ENCODE results near the gene UBE2E2. TPM values are rescaled to one million over a fixed set of nuclear protein-coding genes. Genes with fewer than 3 reads are reported as not detected.

UBE2E2 gene
- polyA plus RNA-seq, 1 experiment: 41.9 TPM

DNA sequence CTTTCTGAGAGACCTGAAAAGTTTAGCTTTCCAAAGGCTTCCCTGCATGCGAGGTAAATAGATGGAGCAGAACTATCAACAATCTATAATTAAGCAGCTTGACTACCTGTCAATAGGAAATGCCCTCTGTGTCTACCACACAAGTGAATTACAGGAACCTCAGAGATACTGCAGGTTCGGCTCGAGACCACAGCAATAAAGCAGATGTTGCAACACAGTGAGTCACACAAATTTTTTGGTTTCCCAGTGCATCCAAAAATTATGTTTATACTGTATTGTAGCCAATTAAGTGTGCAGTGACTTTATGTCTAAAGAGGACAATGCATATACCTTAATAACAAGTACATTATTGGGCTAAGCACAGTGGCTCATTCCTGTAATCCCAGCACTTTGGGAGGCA lies 252.0 kb downstream of the UBE2E2 start:
- ChIA-PET POLR2A (no interaction called here), CTCF (interaction anchor here (1.5 kb wide), 1 partner anchor 33 kb away, joined by 5 read pairs; no protein-coding TSS in a partner anchor)
- no peaks in the 10 kb centered on the region for H3K27me3 ChIP-seq (ENCODE audit: control insufficient read depth, insufficient read depth, low read length)
- H3K4me3 ChIP-seq (ENCODE audit: low read depth, low read length): no peak overlapping the region
- H3K36me3 ChIP-seq (ENCODE audit: control insufficient read depth, insufficient read depth, low read length): no peaks in the 10 kb centered on the region
- DNase-seq (ENCODE audit: low read depth): peak; percentile 62
- no peak for TF ChIP-seq CTCF (IDR thresholded peaks at IDR 0.05; ENCODE audit: insufficient read depth, low read depth, low read length)

- H3K36me3 ChIP-seq (ENCODE audit: control insufficient read depth, insufficient read depth, low read length): no peaks in the 10 kb centered on the region
- H3K4me3 ChIP-seq (ENCODE audit: low read depth, low read length): no peak overlapping the region
- ChIA-PET CTCF (no interaction called here), POLR2A (no interaction called here)
- TF ChIP-seq CTCF (IDR thresholded peaks at IDR 0.05; ENCODE audit: insufficient read depth, low read depth, low read length): no peak
- no peaks in the 10 kb centered on the region for H3K27me3 ChIP-seq (ENCODE audit: control insufficient read depth, insufficient read depth, low read length)
- DNase-seq (ENCODE audit: low read depth): peak; percentile 39
Observed at GRCh38 chr3:23455775-23456174, 252.6 kb downstream of the UBE2E2 start.

GRCh38 chr3:23457697-23458096 lies 254.6 kb downstream of the UBE2E2 start:
- ChIA-PET POLR2A (no interaction called here), CTCF (no interaction called here)

GRCh38 chr3:23459465-23459864 lies 256.3 kb downstream of the UBE2E2 start:
- POLR2A ChIA-PET: no interaction called here
- CTCF ChIA-PET: no interaction called here
- DNase-seq (ENCODE audit: low read depth): no peak
- no peaks in the 10 kb centered on the region for H3K36me3 ChIP-seq (ENCODE audit: control insufficient read depth, insufficient read depth, low read length)
- TF ChIP-seq CTCF (IDR thresholded peaks at IDR 0.05; ENCODE audit: insufficient read depth, low read depth, low read length): no peak
- H3K27me3 ChIP-seq (ENCODE audit: control insufficient read depth, insufficient read depth, low read length): no peaks in the 10 kb centered on the region
- no peak overlapping the region for H3K4me3 ChIP-seq (ENCODE audit: low read depth, low read length)

More at GRCh38 chr3:23457697-23458096, 254.6 kb downstream of the UBE2E2 start:
- no peak for TF ChIP-seq CTCF (IDR thresholded peaks at IDR 0.05; ENCODE audit: insufficient read depth, low read depth, low read length)
- no peaks in the 10 kb centered on the region for H3K27me3 ChIP-seq (ENCODE audit: control insufficient read depth, insufficient read depth, low read length)
- H3K4me3 ChIP-seq (ENCODE audit: low read depth, low read length): no peak overlapping the region
- DNase-seq (ENCODE audit: low read depth): no peak
- H3K36me3 ChIP-seq (ENCODE audit: control insufficient read depth, insufficient read depth, low read length): no peaks in the 10 kb centered on the region

DNA sequence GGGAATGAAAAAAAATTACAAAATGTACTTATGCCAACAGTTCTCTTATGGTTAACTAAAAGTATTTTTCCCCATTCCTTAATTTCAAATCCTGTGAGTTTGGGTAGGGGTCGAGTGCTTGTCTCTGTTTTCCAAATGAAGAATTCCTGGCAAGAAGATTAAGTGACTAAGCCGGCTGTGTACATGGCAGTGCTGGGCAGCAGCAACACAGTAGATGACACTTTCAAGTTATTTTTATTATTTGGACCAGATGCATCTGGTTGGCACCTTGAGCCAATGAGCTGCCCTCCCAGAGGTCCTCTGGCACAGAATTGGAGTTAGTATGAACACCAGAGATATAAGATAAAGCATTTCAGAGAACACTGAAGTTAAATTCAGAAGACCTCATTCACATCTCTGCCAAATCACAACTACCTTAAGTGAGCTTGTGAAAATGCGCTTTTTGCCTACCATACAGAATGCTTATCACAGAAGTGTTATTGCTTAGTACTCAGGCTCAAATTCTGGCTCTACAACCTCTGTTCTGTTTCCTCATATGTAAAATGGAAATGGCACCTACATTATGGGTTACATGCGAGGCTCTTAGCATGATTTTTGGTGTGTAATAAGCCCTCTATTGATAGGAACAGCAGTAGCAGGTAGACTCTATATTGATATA lies 256.9 kb downstream of the UBE2E2 start:
- no peak overlapping the region for H3K4me3 ChIP-seq (ENCODE audit: low read depth, low read length)
- H3K36me3 ChIP-seq (ENCODE audit: control insufficient read depth, insufficient read depth, low read length): no peaks in the 10 kb centered on the region
- H3K27me3 ChIP-seq (ENCODE audit: control insufficient read depth, insufficient read depth, low read length): no peaks in the 10 kb centered on the region
- CTCF ChIA-PET: no interaction called here
- TF ChIP-seq CTCF (IDR thresholded peaks at IDR 0.05; ENCODE audit: insufficient read depth, low read depth, low read length): no peak
- DNase-seq (ENCODE audit: low read depth): no peak
- POLR2A ChIA-PET: no interaction called here
